GM19023 (cell line): Measurements from ENCODE around the gene ADAM15.

Experiments used
- ATAC-seq: cut with Tn5 transposase; IDR thresholded peaks from one replicate; pipeline ENCODE4 v1.9.1; 2021; ENCODE audit warnings: mild to moderate bottlenecking, moderate library complexity; ENCODE audit not compliant: unreplicated experiment

The ADAM15 gene

GRCh38 chr1:155030243-155030795 is 20.8 kb upstream of the ADAM15 start:
- ATAC-seq, result no peak

GRCh38 chr1:155030899-155031298 is 20.2 kb upstream of the ADAM15 start:
- no peak for ATAC-seq

GRCh38 chr1:155032886-155033285 is 18.2 kb upstream of the ADAM15 start:
- no peak for ATAC-seq

- no peak for ATAC-seq
These were observed 17.6 kb upstream of the ADAM15 start, which contains the start of the genes DCST1 and DCST2 for GRCh38 chr1:155033524-155033923. Gene DCST1 (plus strand): TSS chr1:155033824. CDS start chr1:155034037, 213 bp downstream. Gene DCST2 (minus strand): TSS chr1:155033781. CDS start chr1:155033701, 80 bp downstream.

- no peak for ATAC-seq
These were observed 16.6 kb upstream of the ADAM15 start for GRCh38 chr1:155034318-155035208.

- ATAC-seq, result no peak
These were observed 15.2 kb upstream of the ADAM15 start for GRCh38 chr1:155035936-155036335.

- ATAC-seq, result no peak
These were observed 14.1 kb upstream of the ADAM15 start for GRCh38 chr1:155037043-155037442.

GRCh38 chr1:155037851-155038441 is 13.2 kb upstream of the ADAM15 start:
- no peak for ATAC-seq

GRCh38 chr1:155038602-155039307 is 12.4 kb upstream of the ADAM15 start:
- no peak for ATAC-seq

GRCh38 chr1:155039308-155039669 is 11.8 kb upstream of the ADAM15 start:
- no peak for ATAC-seq

GRCh38 chr1:155040358-155041093 is 10.6 kb upstream of the ADAM15 start:
- no peak for ATAC-seq

GRCh38 chr1:155042789-155043188 is 8.3 kb upstream of the ADAM15 start:
- no peak for ATAC-seq

- ATAC-seq, result no peak
These were observed 7.8 kb upstream of the ADAM15 start for GRCh38 chr1:155043301-155043702.

GRCh38 chr1:155043793-155044192 is 7.3 kb upstream of the ADAM15 start:
- no peak for ATAC-seq

GRCh38 chr1:155044365-155044764 is 6.8 kb upstream of the ADAM15 start:
- no peak for ATAC-seq

GRCh38 chr1:155044812-155045657 is 6.1 kb upstream of the ADAM15 start:
- ATAC-seq, result no peak

- ATAC-seq, result no peak
These were observed 2.4 kb upstream of the ADAM15 start for GRCh38 chr1:155048449-155049334.

GRCh38 chr1:155049651-155050559 is 1.2 kb upstream of the ADAM15 start:
- no peak for ATAC-seq
